Measurements from ENCODE around the gene PRCC. TPM values are rescaled to one million over a fixed set of nuclear protein-coding genes. Genes with fewer than 3 reads are reported as not detected.
A peak's percentile ranks its signal among the peaks of the same experiment; 100 is the strongest.

The PRCC gene
- total and polyA plus RNA-seq, 2 of the 13 experiments (the other 11 are each of a cell fraction or from before 2014, with no cell fraction given) = 24.2 to 40.5 TPM

DNA sequence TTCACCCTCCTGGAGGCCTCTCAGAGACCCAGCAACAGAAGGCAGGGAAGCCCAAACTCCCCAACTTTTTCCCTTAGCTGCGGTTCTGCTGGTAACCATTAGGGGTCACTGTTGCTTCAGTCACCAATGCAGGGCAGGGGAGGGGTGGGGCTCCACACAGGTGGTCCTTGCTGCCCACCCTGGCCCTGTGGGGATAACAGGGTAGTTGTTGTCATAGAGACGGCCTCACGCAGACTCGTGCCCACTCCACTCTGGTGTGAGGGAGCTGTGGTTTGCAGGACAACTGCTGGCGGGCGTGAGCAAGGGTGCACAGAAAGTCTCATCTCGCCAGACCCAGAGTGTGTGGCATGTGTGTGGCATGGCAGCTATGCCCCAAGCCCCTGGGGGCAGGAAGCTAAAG lies 71.6 kb downstream of the PRCC start (continued):
- TF ChIP-seq, protein P1, sequence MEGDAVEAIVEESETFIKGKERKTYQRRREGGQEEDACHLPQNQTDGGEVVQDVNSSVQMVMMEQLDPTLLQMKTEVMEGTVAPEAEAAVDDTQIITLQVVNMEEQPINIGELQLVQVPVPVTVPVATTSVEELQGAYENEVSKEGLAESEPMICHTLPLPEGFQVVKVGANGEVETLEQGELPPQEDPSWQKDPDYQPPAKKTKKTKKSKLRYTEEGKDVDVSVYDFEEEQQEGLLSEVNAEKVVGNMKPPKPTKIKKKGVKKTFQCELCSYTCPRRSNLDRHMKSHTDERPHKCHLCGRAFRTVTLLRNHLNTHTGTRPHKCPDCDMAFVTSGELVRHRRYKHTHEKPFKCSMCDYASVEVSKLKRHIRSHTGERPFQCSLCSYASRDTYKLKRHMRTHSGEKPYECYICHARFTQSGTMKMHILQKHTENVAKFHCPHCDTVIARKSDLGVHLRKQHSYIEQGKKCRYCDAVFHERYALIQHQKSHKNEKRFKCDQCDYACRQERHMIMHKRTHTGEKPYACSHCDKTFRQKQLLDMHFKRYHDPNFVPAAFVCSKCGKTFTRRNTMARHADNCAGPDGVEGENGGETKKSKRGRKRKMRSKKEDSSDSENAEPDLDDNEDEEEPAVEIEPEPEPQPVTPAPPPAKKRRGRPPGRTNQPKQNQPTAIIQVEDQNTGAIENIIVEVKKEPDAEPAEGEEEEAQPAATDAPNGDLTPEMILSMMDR (CRISPR knock-in tag; IDR thresholded peaks at IDR 0.05) = peak; percentile 90
- TF ChIP-seq, protein P2, sequence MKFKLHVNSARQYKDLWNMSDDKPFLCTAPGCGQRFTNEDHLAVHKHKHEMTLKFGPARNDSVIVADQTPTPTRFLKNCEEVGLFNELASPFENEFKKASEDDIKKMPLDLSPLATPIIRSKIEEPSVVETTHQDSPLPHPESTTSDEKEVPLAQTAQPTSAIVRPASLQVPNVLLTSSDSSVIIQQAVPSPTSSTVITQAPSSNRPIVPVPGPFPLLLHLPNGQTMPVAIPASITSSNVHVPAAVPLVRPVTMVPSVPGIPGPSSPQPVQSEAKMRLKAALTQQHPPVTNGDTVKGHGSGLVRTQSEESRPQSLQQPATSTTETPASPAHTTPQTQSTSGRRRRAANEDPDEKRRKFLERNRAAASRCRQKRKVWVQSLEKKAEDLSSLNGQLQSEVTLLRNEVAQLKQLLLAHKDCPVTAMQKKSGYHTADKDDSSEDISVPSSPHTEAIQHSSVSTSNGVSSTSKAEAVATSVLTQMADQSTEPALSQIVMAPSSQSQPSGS (CRISPR knock-in tag; IDR thresholded peaks at IDR 0.05) = no peak
- TF ChIP-seq, protein P3, sequence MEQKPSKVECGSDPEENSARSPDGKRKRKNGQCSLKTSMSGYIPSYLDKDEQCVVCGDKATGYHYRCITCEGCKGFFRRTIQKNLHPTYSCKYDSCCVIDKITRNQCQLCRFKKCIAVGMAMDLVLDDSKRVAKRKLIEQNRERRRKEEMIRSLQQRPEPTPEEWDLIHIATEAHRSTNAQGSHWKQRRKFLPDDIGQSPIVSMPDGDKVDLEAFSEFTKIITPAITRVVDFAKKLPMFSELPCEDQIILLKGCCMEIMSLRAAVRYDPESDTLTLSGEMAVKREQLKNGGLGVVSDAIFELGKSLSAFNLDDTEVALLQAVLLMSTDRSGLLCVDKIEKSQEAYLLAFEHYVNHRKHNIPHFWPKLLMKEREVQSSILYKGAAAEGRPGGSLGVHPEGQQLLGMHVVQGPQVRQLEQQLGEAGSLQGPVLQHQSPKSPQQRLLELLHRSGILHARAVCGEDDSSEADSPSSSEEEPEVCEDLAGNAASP (CRISPR knock-in tag; IDR thresholded peaks at IDR 0.05; ENCODE audit: borderline replicate concordance) = no peak
- TF ChIP-seq, protein P4, sequence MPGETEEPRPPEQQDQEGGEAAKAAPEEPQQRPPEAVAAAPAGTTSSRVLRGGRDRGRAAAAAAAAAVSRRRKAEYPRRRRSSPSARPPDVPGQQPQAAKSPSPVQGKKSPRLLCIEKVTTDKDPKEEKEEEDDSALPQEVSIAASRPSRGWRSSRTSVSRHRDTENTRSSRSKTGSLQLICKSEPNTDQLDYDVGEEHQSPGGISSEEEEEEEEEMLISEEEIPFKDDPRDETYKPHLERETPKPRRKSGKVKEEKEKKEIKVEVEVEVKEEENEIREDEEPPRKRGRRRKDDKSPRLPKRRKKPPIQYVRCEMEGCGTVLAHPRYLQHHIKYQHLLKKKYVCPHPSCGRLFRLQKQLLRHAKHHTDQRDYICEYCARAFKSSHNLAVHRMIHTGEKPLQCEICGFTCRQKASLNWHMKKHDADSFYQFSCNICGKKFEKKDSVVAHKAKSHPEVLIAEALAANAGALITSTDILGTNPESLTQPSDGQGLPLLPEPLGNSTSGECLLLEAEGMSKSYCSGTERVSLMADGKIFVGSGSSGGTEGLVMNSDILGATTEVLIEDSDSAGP (CRISPR knock-in tag; IDR thresholded peaks at IDR 0.05; ENCODE audit: borderline replicate concordance) = 0 out of 2 replicates have a peak, but pooled peaks have one; percentile 16
- TF ChIP-seq ZNF33B (CRISPR knock-in tag; IDR thresholded peaks at IDR 0.05) (no peak), ZBTB7B (CRISPR knock-in tag; IDR thresholded peaks at IDR 0.05) (0 out of 2 replicates have a peak, but pooled peaks have one; percentile 52), ZNF724P (CRISPR knock-in tag; IDR thresholded peaks at IDR 0.05; ENCODE audit: borderline replicate concordance) (no peak), YEATS2 (CRISPR knock-in tag; IDR thresholded peaks at IDR 0.05; ENCODE audit: borderline replicate concordance) (no peak; the same call in 1 of the 2 replicates), HDAC6 (IDR thresholded peaks at IDR 0.05; ENCODE audit: low read depth, low read length) (no peak), JARID2 (CRISPR knock-in tag; IDR thresholded peaks at IDR 0.05; ENCODE audit: insufficient replicate concordance) (no peak), NR2F2 (IDR thresholded peaks at IDR 0.05; ENCODE audit: borderline replicate concordance, low read depth) (no peak), GFI1 (CRISPR knock-in tag; IDR thresholded peaks at IDR 0.05; ENCODE audit: borderline replicate concordance) (no peak), RAD21 (CRISPR knock-in tag; IDR thresholded peaks at IDR 0.05) (peak; percentile 71), ZNF619 (CRISPR knock-in tag; IDR thresholded peaks at IDR 0.05) (no peak)
- TF ChIP-seq, protein P5, sequence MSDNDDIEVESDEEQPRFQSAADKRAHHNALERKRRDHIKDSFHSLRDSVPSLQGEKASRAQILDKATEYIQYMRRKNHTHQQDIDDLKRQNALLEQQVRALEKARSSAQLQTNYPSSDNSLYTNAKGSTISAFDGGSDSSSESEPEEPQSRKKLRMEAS (IDR thresholded peaks at IDR 0.05) = no peak
- TF ChIP-seq, protein P6, sequence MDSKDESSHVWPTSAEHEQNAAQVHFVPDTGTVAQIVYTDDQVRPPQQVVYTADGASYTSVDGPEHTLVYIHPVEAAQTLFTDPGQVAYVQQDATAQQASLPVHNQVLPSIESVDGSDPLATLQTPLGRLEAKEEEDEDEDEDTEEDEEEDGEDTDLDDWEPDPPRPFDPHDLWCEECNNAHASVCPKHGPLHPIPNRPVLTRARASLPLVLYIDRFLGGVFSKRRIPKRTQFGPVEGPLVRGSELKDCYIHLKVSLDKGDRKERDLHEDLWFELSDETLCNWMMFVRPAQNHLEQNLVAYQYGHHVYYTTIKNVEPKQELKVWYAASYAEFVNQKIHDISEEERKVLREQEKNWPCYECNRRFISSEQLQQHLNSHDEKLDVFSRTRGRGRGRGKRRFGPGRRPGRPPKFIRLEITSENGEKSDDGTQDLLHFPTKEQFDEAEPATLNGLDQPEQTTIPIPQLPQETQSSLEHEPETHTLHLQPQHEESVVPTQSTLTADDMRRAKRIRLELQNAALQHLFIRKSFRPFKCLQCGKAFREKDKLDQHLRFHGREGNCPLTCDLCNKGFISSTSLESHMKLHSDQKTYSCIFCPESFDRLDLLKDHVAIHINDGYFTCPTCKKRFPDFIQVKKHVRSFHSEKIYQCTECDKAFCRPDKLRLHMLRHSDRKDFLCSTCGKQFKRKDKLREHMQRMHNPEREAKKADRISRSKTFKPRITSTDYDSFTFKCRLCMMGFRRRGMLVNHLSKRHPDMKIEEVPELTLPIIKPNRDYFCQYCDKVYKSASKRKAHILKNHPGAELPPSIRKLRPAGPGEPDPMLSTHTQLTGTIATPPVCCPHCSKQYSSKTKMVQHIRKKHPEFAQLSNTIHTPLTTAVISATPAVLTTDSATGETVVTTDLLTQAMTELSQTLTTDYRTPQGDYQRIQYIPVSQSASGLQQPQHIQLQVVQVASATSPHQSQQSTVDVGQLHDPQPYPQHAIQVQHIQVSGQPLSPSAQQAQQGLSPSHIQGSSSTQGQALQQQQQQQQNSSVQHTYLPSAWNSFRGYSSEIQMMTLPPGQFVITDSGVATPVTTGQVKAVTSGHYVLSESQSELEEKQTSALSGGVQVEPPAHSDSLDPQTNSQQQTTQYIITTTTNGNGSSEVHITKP (CRISPR knock-in tag; IDR thresholded peaks at IDR 0.05; ENCODE audit: low read depth) = no peak
- TF ChIP-seq, protein P7, sequence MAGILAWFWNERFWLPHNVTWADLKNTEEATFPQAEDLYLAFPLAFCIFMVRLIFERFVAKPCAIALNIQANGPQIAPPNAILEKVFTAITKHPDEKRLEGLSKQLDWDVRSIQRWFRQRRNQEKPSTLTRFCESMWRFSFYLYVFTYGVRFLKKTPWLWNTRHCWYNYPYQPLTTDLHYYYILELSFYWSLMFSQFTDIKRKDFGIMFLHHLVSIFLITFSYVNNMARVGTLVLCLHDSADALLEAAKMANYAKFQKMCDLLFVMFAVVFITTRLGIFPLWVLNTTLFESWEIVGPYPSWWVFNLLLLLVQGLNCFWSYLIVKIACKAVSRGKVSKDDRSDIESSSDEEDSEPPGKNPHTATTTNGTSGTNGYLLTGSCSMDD (CRISPR knock-in tag; IDR thresholded peaks at IDR 0.05) = no peak
- TF ChIP-seq, protein P8, sequence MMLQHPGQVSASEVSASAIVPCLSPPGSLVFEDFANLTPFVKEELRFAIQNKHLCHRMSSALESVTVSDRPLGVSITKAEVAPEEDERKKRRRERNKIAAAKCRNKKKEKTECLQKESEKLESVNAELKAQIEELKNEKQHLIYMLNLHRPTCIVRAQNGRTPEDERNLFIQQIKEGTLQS (CRISPR knock-in tag; IDR thresholded peaks at IDR 0.05) = no peak
